ENCODE measurements around the gene DAB2IP.

- TF ChIP-seq, protein P1, sequence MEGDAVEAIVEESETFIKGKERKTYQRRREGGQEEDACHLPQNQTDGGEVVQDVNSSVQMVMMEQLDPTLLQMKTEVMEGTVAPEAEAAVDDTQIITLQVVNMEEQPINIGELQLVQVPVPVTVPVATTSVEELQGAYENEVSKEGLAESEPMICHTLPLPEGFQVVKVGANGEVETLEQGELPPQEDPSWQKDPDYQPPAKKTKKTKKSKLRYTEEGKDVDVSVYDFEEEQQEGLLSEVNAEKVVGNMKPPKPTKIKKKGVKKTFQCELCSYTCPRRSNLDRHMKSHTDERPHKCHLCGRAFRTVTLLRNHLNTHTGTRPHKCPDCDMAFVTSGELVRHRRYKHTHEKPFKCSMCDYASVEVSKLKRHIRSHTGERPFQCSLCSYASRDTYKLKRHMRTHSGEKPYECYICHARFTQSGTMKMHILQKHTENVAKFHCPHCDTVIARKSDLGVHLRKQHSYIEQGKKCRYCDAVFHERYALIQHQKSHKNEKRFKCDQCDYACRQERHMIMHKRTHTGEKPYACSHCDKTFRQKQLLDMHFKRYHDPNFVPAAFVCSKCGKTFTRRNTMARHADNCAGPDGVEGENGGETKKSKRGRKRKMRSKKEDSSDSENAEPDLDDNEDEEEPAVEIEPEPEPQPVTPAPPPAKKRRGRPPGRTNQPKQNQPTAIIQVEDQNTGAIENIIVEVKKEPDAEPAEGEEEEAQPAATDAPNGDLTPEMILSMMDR (IDR thresholded peaks at IDR 0.05; ENCODE audit: borderline replicate concordance, extremely low read depth, low read length, poor library complexity, severe bottlenecking): no peak
- TF ChIP-seq EZH2 (IDR thresholded peaks at IDR 0.05; ENCODE audit: borderline replicate concordance, low read depth, low read length, severe bottlenecking): no peak
Observed at GRCh38 chr9:121691890-121692289, 40.5 kb downstream of the DAB2IP start.

Measured in DND-41 (cell line).